LNCaP clone FGC (cell line): Measurements from ENCODE around the gene TAOK1.

Source experiments
- DNase-seq: peaks from one replicate; pipeline ENCODE4 v3.0.0-alpha.2; 2011; ENCODE audit warnings: low read depth
- H3K4me3 ChIP-seq: 2 replicates; pipeline ENCODE4 v1.5.1; 2011; ENCODE audit warnings: mild to moderate bottlenecking, low read depth, low read length, control low read depth
- TF ChIP-seq, protein P1 (sequence below): IDR thresholded peaks from 2 replicates; pipeline ENCODE4 v1.5.1; 2012; ENCODE audit warnings: mild to moderate bottlenecking; ENCODE audit not compliant: control insufficient read depth, insufficient read depth; ENCODE audit errors: extremely low read depth

TAOK1 gene

DNA sequence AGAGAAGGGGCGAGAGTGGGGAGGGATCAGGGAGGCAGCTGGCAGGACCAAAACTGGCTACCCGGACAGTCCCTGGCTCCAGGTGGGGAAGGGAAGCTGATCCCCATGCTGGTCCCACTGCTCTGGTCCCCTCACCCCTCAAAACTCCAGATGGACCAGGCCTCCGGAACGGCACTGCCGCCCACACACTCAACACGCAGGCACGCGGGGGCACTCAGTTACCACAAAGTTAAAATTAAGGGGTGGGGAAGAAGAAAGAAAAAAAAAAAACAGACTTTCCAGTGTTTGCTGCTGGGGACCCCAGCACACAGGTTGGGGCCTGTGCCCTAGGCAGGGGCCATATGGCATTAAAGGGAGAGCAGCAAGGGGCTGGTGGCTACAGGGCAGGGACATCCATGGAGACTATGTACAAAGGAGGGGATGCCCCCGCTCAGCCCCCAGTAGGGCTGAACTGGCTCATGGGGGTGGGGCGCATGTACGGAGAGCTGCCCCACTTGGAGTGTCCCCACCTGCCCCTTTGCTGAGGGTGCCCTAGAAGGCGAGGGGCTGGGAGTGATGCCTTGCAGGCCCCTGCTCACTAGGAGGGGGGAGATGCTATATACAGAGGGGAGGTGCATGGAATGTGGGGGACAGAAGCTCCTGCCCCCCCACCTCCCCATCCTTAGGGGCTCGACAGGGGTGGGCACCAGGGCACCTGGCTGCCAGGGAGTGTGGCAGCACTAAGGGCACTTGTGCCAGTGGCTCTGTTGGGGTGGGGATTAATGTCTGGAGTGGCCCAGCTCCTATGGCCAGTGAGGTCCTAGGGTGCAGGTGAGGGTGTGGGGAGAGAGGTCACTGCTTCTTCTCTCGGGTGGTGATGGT lies 183.9 kb downstream of the TAOK1 start:
- no peak overlapping the region for H3K4me3 ChIP-seq

DNA sequence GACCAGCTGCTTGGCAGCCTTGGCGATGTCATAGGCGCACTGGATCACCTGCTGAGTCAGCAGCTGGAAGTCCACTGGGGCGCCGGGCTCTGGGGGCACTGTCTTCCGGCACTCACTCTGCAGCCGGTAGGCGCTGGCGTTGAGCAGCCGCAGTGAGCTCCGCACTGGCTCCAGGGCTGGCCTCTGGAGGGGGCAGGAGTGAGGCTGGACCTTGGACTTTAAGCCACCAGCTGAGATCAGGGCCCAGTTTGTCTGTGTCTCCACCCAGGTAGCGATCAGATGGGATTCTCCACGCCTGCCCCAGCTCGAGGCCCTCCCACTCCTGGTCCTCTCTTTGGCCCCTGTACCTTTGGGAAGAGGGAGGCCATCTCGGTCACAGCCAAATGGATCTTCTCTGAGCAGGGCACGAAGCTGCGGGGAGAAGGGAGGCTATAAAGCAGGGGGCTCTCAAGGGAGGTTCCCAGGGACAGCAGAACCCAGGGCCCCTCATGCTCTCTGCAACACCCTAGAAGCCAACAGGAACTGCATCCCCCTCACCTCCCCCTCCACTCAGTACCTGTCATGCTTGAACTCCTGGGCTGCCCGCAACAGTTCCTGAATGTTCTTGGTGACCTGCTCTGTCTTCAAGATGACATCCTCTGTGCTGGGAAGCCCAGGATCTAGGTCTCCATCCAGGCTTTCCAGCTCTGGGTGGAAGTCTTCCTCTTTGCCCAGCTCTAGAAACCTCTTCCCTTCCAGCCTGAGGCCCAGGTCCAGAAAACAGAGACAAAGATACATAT lies 184.8 kb downstream of the TAOK1 start:
- no peak overlapping the region for H3K4me3 ChIP-seq
- TF ChIP-seq, protein P1, sequence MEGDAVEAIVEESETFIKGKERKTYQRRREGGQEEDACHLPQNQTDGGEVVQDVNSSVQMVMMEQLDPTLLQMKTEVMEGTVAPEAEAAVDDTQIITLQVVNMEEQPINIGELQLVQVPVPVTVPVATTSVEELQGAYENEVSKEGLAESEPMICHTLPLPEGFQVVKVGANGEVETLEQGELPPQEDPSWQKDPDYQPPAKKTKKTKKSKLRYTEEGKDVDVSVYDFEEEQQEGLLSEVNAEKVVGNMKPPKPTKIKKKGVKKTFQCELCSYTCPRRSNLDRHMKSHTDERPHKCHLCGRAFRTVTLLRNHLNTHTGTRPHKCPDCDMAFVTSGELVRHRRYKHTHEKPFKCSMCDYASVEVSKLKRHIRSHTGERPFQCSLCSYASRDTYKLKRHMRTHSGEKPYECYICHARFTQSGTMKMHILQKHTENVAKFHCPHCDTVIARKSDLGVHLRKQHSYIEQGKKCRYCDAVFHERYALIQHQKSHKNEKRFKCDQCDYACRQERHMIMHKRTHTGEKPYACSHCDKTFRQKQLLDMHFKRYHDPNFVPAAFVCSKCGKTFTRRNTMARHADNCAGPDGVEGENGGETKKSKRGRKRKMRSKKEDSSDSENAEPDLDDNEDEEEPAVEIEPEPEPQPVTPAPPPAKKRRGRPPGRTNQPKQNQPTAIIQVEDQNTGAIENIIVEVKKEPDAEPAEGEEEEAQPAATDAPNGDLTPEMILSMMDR, result no peak
- no peak for DNase-seq

More for the DNA sequence above, 183.9 kb downstream of the TAOK1 start:
- no peak for DNase-seq
- TF ChIP-seq, protein P1, result no peak

DNA sequence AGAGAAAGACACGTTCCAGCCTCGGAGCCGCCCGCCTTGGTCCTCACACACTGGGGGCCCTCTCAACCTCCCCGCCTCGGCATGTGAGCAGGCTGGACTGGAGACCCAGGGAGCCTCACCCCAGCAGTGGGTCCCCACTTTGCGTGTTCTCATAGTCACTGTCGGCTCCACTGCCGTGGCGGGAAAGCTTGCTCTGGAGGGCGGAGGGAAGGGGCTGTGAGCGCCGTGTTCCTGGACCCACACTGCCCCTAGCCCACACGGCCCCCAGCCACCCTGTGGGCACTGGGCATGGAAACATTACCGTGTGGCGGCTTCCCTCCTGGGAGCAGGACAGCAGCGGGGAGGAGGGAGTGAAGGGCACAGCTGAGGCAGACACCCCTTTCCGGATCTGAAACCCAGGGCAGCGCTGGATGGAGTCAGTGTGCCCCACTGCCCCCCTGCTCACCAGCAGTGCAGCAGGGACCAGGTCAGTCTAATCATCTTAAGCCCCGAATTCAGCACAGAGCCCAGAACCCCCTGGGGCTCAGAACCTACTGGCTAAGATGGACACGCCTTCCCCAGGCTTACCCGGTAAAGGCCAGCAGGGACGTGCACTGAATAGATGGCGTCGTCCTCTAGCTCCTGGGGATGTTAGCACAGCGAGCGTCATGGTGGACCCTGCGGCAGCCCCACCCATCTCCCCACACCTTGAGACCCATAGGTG lies 185.5 kb downstream of the TAOK1 start:
- DNase-seq, result no peak
- TF ChIP-seq, protein P1, result no peak
- no peak overlapping the region for H3K4me3 ChIP-seq

DNA sequence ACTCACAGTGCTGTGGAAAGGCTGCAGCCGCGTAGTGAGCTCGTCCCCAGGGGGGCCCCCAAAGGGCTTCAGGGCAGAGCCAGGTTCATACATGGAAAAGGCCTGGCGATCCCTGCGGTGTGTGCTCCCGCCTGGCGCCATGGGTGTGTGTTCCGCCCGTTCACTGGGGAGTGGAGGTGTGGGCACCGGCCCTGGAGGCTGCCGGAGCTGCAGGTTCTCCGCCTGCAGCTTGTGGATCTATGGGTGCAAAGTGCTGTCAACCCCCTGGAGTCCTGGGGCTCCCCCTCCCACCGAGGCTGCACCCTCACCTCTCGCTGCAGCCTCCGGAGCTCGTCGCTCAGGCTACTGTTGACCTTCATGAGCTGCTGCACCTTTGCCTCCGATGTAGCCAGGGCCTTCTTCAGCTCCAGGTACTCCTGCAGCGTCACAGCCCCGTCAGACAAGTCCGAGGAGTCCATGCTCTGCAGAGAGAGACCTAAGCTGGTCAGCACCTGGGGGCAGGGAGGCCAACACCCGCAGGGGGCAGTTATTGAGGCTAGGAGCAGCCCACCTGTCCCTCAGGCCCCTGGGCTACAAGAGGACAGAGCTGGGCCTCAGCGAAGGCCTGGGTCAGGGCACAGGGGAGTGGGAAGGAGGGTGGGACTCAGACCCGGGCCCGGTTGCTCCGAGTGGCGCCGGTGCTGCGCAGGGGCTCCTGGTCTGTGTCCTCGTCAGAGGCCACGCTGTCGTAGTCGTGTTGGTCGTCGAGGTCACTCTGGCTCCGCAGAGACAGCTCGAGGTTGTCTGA lies 186.2 kb downstream of the TAOK1 start:
- TF ChIP-seq, protein P1, result no peak
- no peak for DNase-seq
- H3K4me3 ChIP-seq, result no peak overlapping the region

DNA sequence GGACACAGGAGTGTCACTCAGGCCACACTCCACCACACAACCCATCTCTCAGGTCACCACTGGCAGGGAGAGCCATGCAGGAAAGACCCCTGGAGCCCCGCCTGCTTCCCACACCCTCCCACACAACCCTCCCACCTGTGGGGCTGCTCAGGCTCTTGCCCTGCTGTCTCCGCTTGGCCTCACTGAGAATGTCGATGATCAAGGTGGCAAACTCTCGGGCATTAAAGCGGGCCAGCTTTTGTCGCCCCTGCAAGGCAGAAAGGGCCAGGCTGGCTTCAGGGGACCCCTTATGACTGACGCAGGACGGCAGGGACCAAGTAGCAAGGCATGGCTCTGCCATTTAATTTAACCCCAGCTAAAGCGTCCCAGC lies 186.8 kb downstream of the TAOK1 start:
- TF ChIP-seq, protein P1, result no peak
- no peak for DNase-seq
- no peak overlapping the region for H3K4me3 ChIP-seq

DNA sequence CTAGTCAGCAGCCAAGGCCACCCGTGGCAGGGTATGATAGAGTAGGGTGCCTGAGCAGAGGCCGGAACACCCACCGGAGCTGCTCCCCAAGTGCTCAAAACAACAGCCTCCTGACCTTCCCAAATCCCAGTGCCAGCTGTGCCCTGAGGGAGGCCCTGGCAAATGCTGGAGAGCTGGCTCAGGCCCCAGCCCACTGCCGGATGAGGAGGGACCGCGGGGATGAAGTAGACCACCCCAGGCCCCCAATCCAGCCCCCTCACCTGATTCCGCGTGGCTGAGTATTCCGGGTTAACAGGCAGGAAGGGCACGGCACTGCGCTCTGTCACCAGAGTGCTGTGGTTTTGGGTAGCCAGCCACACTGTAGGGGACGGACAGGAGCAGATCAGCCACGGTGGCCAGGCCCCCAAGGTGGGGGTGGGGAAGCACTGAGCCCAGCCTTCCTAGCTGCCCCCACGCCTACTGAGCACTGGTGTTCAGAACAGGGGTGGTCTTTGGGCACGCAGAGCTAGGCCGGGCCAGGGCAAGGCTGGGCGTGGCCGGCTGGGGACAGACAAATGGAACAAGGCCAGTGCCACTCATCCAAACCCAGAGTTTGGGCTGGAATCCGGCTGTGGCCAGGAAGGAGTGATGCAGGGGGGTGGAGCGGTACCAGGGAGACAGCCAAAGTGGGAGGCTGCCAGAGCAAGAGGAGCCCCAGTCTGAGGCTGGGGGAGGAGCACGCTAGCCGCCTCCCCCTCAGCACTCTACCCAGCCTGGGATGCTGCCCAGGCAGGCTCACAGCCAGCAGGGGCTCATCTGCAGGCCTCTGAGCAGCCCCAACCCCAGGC lies 187.4 kb downstream of the TAOK1 start:
- no peak for DNase-seq
- TF ChIP-seq, protein P1, result no peak
- H3K4me3 ChIP-seq, result no peak overlapping the region
